Smooth muscle cell (in vitro differentiated cells): ENCODE results near the gene HP. TPM values are rescaled to one million over a fixed set of nuclear protein-coding genes. Genes with fewer than 3 reads are reported as not detected.

Source experiments
- DNase-seq: peaks from one replicate; lab custom pipeline; 2025; ENCODE audit not compliant: unreplicated experiment; lab: John Stamatoyannopoulos, UW
- H2AFZ ChIP-seq: fragments of 200-600 bp; sonication (generic); 2 replicates; pipeline ENCODE4 v1.6.0; 2016; ENCODE audit warnings: antibody characterized with exemption, low read depth, mild to moderate bottlenecking
- H3F3A ChIP-seq: fragments of 200-600 bp; sonication (generic); 2 replicates; pipeline ENCODE4 v1.6.0; 2017; ENCODE audit warnings: antibody characterized with exemption, low read depth
- H3K27ac ChIP-seq: fragments of 200-600 bp; sonication (generic); 2 replicates; pipeline ENCODE4 v1.5.1; 2016; ENCODE audit warnings: low read depth, mild to moderate bottlenecking
- H3K27me3 ChIP-seq: fragments of 200-600 bp; sonication (generic); 2 replicates; pipeline ENCODE4 v1.6.1; 2016; ENCODE audit warnings: low read depth, mild to moderate bottlenecking
- H3K36me3 ChIP-seq: fragments of 200-600 bp; sonication (generic); 2 replicates; pipeline ENCODE4 v1.5.1; 2016; ENCODE audit warnings: low read depth
- H3K4me1 ChIP-seq: fragments of 200-600 bp; sonication (generic); 2 replicates; pipeline ENCODE4 v1.5.1; 2016; ENCODE audit warnings: low read depth
- H3K4me2 ChIP-seq: fragments of 200-600 bp; sonication (generic); 2 replicates; pipeline ENCODE4 v1.6.0; 2016; ENCODE audit warnings: mild to moderate bottlenecking
- H3K4me3 ChIP-seq: fragments of 200-600 bp; sonication (generic); 2 replicates; pipeline ENCODE4 v1.5.1; 2016; ENCODE audit warnings: mild to moderate bottlenecking
- H3K79me2 ChIP-seq: fragments of 200-600 bp; sonication (generic); 2 replicates; pipeline ENCODE4 v1.6.0; 2016; ENCODE audit warnings: low read depth, mild to moderate bottlenecking
- H3K9ac ChIP-seq: fragments of 200-600 bp; sonication (generic); 2 replicates; pipeline ENCODE4 v1.6.0; 2016; ENCODE audit warnings: low read depth
- H3K9me3 ChIP-seq: fragments of 200-600 bp; sonication (generic); replicated peaks from 2 replicates; pipeline ENCODE4 v1.5.1; 2016; ENCODE audit warnings: low read depth
- H4K20me1 ChIP-seq: fragments of 200-600 bp; sonication (generic); 2 replicates; pipeline ENCODE4 v1.6.0; 2016; ENCODE audit warnings: low read depth
- WGBS: methylation state at CpG from one replicate; pipeline ENCODE4 v1.1.7; 2016; ENCODE audit warnings: low lambda C conversion rate; 5-methylcytosine and 5-hydroxymethylcytosine counted together
- polyA plus RNA-seq: library from polyadenylated mRNA; unstranded; fragments of >200 nt; fragmentation: Nextera tagmentation; extraction: Ambion mirVana; gene quantifications from 2 replicates; pipeline ENCODE4 v1.2.1, GENCODE V29; 2016
- total RNA-seq: library from RNA; depleted of rRNA; stranded (reverse); fragments of >200 nt; gene quantifications from 2 replicates; pipeline ENCODE4 v1.2.3, GENCODE V29; 2014
- TF ChIP-seq, protein P1 (sequence below): fragments of 200-600 bp; sonication (generic); IDR thresholded peaks from 2 replicates; pipeline ENCODE4 v1.5.1; 2017; ENCODE audit warnings: borderline replicate concordance, mild to moderate bottlenecking, antibody characterized with exemption; ENCODE audit not compliant: insufficient read depth, poor library complexity, severe bottlenecking

Gene HP
- total and polyA plus RNA-seq, 2 experiments from 2014 or later: 0.33 TPM; not detected in 1

DNA sequence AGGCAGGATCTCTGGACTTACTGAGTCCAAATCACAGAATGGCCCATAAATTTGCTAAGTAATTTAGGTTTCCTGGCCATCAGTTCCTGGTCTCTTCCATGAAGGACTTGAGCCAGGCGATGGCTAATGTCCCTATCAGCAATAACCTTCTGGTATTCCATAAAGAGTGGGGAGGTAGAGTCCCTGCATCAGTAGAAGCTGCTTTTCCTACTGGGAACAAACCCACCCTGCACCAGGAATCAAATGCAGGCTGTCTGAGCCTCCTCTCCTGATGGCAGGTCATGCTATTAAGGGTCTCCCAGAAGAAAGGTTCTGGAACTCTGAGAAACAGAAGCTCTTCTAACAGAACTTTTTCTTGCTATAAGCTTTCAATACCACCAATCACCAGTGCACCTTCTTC, 7.3 kb downstream of the HP start:
- no peak for DNase-seq
- 95% methylated on average over 1 of the region's 1 CpG for WGBS
- Histone ChIP-seq H3K36me3 (no peaks in the 10 kb centered on the region), H2AFZ (no peak overlapping the region), H3K9ac (no peak overlapping the region), H3K27me3 (peaks cover 2% of the 10 kb centered on the region), H3K4me2 (no peak overlapping the region), H4K20me1 (no peaks in the 10 kb centered on the region), H3K27ac (no peak overlapping the region), H3K9me3 (no peaks in the 10 kb centered on the region), H3K4me1 (no peaks in the 10 kb centered on the region), H3F3A (no peaks in the 10 kb centered on the region), H3K79me2 (no peaks in the 10 kb centered on the region), H3K4me3 (no peak overlapping the region)
- TF ChIP-seq, protein P1, sequence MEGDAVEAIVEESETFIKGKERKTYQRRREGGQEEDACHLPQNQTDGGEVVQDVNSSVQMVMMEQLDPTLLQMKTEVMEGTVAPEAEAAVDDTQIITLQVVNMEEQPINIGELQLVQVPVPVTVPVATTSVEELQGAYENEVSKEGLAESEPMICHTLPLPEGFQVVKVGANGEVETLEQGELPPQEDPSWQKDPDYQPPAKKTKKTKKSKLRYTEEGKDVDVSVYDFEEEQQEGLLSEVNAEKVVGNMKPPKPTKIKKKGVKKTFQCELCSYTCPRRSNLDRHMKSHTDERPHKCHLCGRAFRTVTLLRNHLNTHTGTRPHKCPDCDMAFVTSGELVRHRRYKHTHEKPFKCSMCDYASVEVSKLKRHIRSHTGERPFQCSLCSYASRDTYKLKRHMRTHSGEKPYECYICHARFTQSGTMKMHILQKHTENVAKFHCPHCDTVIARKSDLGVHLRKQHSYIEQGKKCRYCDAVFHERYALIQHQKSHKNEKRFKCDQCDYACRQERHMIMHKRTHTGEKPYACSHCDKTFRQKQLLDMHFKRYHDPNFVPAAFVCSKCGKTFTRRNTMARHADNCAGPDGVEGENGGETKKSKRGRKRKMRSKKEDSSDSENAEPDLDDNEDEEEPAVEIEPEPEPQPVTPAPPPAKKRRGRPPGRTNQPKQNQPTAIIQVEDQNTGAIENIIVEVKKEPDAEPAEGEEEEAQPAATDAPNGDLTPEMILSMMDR: no peak

- TF ChIP-seq, protein P1: no peak
- H4K20me1 ChIP-seq: no peaks in the 10 kb centered on the region
- H3K4me3 ChIP-seq: no peak overlapping the region
- H3F3A ChIP-seq: no peaks in the 10 kb centered on the region
- no peak overlapping the region for H2AFZ ChIP-seq
- H3K27ac ChIP-seq: no peak overlapping the region
- H3K4me2 ChIP-seq: no peak overlapping the region
- no peaks in the 10 kb centered on the region for H3K9me3 ChIP-seq
- DNase-seq: no peak
- 90% methylated on average over 10 of the region's 10 CpGs for WGBS
- peaks cover 2% of the 10 kb centered on the region for H3K27me3 ChIP-seq
- no peaks in the 10 kb centered on the region for H3K36me3 ChIP-seq
- no peaks in the 10 kb centered on the region for H3K79me2 ChIP-seq
- H3K9ac ChIP-seq: no peak overlapping the region
- H3K4me1 ChIP-seq: no peaks in the 10 kb centered on the region
Measured at GRCh38 chr16:72064361-72064894, 10.1 kb downstream of the HP start.

DNA sequence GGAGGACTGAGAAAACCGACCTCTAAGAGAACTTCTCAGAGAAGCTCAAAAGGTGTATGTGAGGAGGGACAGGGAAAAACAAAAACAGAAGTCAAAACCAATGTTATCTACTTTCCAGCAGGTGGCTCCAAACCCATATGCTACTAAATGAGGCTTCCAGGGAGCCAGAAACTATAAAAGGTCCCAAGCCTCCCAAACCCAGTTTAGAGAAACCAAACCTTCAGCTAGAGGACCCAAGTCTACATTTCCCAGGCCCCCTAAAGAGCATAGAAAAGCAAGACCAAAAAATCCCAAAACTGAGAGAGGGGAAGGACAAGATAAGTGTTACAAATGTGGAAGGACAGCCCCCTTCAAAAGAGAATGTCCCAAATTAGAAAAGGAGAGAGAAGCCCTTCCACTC, 12.4 kb downstream of the HP start:
- DNase-seq: no peak
- WGBS: 5% methylated on average over 1 of the region's 1 CpG
- no peaks in the 10 kb centered on the region for H4K20me1 ChIP-seq
- no peak overlapping the region for H3K9ac ChIP-seq
- H3K9me3 ChIP-seq: no peaks in the 10 kb centered on the region
- H3K4me2 ChIP-seq: no peak overlapping the region
- no peak overlapping the region for H3K4me3 ChIP-seq
- no peaks in the 10 kb centered on the region for H3K27me3 ChIP-seq
- H3K36me3 ChIP-seq: no peaks in the 10 kb centered on the region
- no peak overlapping the region for H3K27ac ChIP-seq
- no peaks in the 10 kb centered on the region for H3K4me1 ChIP-seq
- no peaks in the 10 kb centered on the region for H3K79me2 ChIP-seq
- no peak overlapping the region for H2AFZ ChIP-seq
- no peaks in the 10 kb centered on the region for H3F3A ChIP-seq
- TF ChIP-seq, protein P1: peak; percentile 41

DNA sequence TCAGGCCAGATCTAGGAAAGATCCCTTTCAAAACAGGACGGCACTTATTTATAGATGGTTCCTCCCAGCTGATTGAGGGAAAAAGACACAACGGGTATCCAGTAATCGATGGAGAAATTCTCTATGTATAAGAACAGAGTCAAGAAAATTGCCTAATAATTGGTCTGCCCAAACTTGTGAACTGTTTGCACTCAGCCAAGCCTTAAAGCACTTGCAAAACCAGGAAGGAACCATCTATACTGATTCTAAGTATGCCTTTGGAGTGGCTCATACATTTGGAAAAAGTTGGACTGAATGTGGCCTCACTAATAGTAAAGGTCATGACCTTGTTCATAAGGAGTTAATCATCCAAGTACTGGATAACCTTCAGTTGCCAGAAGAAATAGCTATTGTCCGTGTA, 14.6 kb downstream of the HP start:
- Histone ChIP-seq H3K27ac (no peak overlapping the region), H3K27me3 (no peaks in the 10 kb centered on the region), H3K79me2 (no peaks in the 10 kb centered on the region), H3K36me3 (no peaks in the 10 kb centered on the region), H3K4me2 (no peak overlapping the region), H3K4me1 (peaks cover 9% of the 10 kb centered on the region), H3K9ac (no peak overlapping the region), H2AFZ (no peak overlapping the region), H3F3A (no peaks in the 10 kb centered on the region), H3K4me3 (no peak overlapping the region), H3K9me3 (no peaks in the 10 kb centered on the region), H4K20me1 (no peaks in the 10 kb centered on the region)
- TF ChIP-seq, protein P1: no peak
- WGBS: 97% methylated on average over 4 of the region's 4 CpGs
- DNase-seq: no peak
